SU-DHL-6 (cell line): ENCODE results near the gene GINS1.

Source experiments
- H2AFZ ChIP-seq: fragments of 200-600 bp; sonication (generic); 2 replicates; pipeline ENCODE4 v1.6.1; 2014; ENCODE audit warnings: low read depth, mild to moderate bottlenecking, moderate library complexity, mixed read lengths, antibody characterized with exemption, low read length; ENCODE audit not compliant: severe bottlenecking
- H3F3A ChIP-seq: fragments of 200-600 bp; shearing (Covaris generic); 2 replicates; pipeline ENCODE4 v1.6.0; 2016; ENCODE audit warnings: antibody characterized with exemption, mild to moderate bottlenecking; ENCODE audit not compliant: insufficient read depth
- H3K27ac ChIP-seq: fragments of 200-600 bp; sonication (generic); 2 replicates; pipeline ENCODE4 v1.5.1; 2016; ENCODE audit warnings: low read depth, mild to moderate bottlenecking, low read length, moderate library complexity, mixed read lengths
- H3K27me3 ChIP-seq: fragments of 200-600 bp; sonication (generic), shearing (Covaris generic); 2 replicates; pipeline ENCODE4 v1.6.0; 2014; ENCODE audit warnings: mild to moderate bottlenecking, low read length
- H3K36me3 ChIP-seq: fragments of 200-600 bp; sonication (generic); 2 replicates; pipeline ENCODE4 v1.6.1; 2014; ENCODE audit warnings: mild to moderate bottlenecking, low read length, mixed read lengths
- H3K4me2 ChIP-seq: fragments of 300-600, 200-600 bp; shearing (Covaris generic), sonication (generic); 2 replicates; pipeline ENCODE4 v1.6.0; 2014; ENCODE audit warnings: low read length, low read depth, mild to moderate bottlenecking; ENCODE audit not compliant: poor library complexity, severe bottlenecking
- H3K4me3 ChIP-seq: fragments of 200-600 bp; sonication (generic); 2 replicates; pipeline ENCODE4 v1.5.1; 2014; ENCODE audit warnings: antibody characterized with exemption, low read length, mild to moderate bottlenecking, mixed read lengths; ENCODE audit not compliant: insufficient read depth, poor library complexity, severe bottlenecking
- H3K79me2 ChIP-seq: fragments of 200-600 bp; sonication (generic); 2 replicates; pipeline ENCODE4 v1.6.1; 2014; ENCODE audit warnings: mild to moderate bottlenecking, low read length, moderate library complexity; ENCODE audit not compliant: insufficient read depth
- H3K9ac ChIP-seq: fragments of 200-600 bp; sonication (generic); 2 replicates; pipeline ENCODE4 v1.7.0; 2014; ENCODE audit warnings: mild to moderate bottlenecking, low read length
- H3K9me2 ChIP-seq: fragments of 200-600 bp; sonication (generic); replicated peaks from 2 replicates; pipeline ENCODE4 v1.6.1; 2014; ENCODE audit warnings: low read length; ENCODE audit not compliant: insufficient read depth
- H3K9me3 ChIP-seq: fragments of 200-600 bp; sonication (generic); 2 replicates; pipeline ENCODE4 v1.6.1; 2014; ENCODE audit warnings: low read length, mixed read lengths; ENCODE audit not compliant: insufficient read depth
- H4K20me1 ChIP-seq: fragments of 200-600 bp; sonication (generic); 2 replicates; pipeline ENCODE4 v1.6.1; 2014; ENCODE audit warnings: low read depth, mild to moderate bottlenecking, antibody characterized with exemption, low read length, moderate library complexity, mixed read lengths
- EZH2phosphoT487 ChIP-seq: fragments of 200-600 bp; sonication (generic), shearing (Covaris generic); conservative IDR thresholded peaks from 2 replicates; pipeline ENCODE4 v1.6.1; 2018; ENCODE audit warnings: mild to moderate bottlenecking, antibody characterized with exemption, low read length, moderate library complexity, mixed read lengths
- TF ChIP-seq, protein P1 (sequence below): fragments of 200-600 bp; sonication (generic); IDR thresholded peaks from one replicate; pipeline ENCODE4 v1.5.1; 2017; ENCODE audit warnings: antibody characterized with exemption, mild to moderate bottlenecking, low read length, moderate library complexity; ENCODE audit not compliant: insufficient read depth, poor library complexity, severe bottlenecking

Gene GINS1

DNA sequence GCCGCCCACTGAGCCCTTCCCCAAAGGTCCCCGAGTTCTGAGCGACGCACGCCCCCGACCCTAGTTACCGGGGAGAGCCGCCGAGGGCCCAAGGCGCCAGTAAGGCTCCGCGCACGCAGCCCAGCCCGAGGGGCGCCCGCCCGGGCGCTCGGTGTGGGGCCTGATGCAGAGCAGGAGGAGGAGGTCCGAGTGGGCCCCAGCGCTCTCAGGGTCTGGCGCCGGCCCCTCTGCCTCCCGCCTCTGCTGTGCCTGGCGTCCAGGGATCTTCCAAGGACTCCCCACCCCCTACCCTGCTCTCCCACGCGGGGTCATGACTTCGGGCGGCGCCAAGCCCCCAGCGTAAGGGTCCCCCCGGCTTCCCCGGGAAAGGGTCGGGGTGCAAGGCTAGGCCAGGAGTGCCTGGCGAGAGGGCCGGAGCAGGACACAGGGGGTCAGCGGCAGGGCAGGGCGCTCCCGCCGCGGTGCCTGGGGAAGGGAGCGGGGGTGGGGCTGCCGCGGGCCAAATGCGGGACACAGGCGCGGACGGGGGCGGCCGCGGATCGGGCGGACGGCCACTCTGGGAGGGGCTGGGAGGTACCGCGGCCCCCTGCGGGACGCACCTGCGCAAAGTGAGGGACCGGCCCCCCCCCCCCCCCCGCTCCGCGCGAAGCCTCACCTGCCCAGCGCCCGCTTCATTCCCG is 17.5 kb upstream of the GINS1 start:
- Histone ChIP-seq H3K27ac (peak overlapping the region; percentile 44; the same call in 1 of the 2 replicates), H3F3A (peaks cover 4% of the 10 kb centered on the region; the same call in 1 of the 2 replicates), H3K79me2 (peaks cover 3% of the 10 kb centered on the region; the same call in 1 of the 2 replicates)

GRCh38 chr20:25390538-25391528 is 16.6 kb upstream of the GINS1 start, which contains the start of gene ABHD12:
Gene ABHD12 (minus strand): TSS chr20:25390835. CDS start chr20:25390703, 132 bp downstream.
- H3K36me3 ChIP-seq = no peaks in the 10 kb centered on the region
- H3K79me2 ChIP-seq = peaks cover 3% of the 10 kb centered on the region; the same call in 1 of the 2 replicates
- H3K9me3 ChIP-seq = no peaks in the 10 kb centered on the region
- H3K4me3 ChIP-seq = peak within 1 kb of the TSS; percentile 73
- peak within 1 kb of the TSS; percentile 48 for H3K27ac ChIP-seq
- no peaks in the 10 kb centered on the region for H4K20me1 ChIP-seq
- peaks cover 4% of the 10 kb centered on the region; the same call in 1 of the 2 replicates for H3F3A ChIP-seq
- no peak for TF ChIP-seq EZH2phosphoT487
- TF ChIP-seq, protein P1, sequence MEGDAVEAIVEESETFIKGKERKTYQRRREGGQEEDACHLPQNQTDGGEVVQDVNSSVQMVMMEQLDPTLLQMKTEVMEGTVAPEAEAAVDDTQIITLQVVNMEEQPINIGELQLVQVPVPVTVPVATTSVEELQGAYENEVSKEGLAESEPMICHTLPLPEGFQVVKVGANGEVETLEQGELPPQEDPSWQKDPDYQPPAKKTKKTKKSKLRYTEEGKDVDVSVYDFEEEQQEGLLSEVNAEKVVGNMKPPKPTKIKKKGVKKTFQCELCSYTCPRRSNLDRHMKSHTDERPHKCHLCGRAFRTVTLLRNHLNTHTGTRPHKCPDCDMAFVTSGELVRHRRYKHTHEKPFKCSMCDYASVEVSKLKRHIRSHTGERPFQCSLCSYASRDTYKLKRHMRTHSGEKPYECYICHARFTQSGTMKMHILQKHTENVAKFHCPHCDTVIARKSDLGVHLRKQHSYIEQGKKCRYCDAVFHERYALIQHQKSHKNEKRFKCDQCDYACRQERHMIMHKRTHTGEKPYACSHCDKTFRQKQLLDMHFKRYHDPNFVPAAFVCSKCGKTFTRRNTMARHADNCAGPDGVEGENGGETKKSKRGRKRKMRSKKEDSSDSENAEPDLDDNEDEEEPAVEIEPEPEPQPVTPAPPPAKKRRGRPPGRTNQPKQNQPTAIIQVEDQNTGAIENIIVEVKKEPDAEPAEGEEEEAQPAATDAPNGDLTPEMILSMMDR = no peak
- no peaks in the 10 kb centered on the region for H3K9me2 ChIP-seq
- peak within 1 kb of the TSS; percentile 79 for H3K9ac ChIP-seq
- H3K27me3 ChIP-seq = no peaks in the 10 kb centered on the region
- peak within 1 kb of the TSS; percentile 94 for H2AFZ ChIP-seq
- peak within 1 kb of the TSS; percentile 96 for H3K4me2 ChIP-seq

More for the DNA sequence above, 17.5 kb upstream of the GINS1 start:
- no peak for TF ChIP-seq EZH2phosphoT487
- TF ChIP-seq, protein P1 = no peak
- Histone ChIP-seq H3K36me3 (no peaks in the 10 kb centered on the region), H3K4me3 (peak overlapping the region; percentile 73), H3K9me3 (no peaks in the 10 kb centered on the region), H2AFZ (peak overlapping the region; percentile 55), H3K9me2 (no peaks in the 10 kb centered on the region), H3K27me3 (no peaks in the 10 kb centered on the region), H3K4me2 (peak overlapping the region; percentile 74), H4K20me1 (no peaks in the 10 kb centered on the region), H3K9ac (peak overlapping the region; percentile 79)

GRCh38 chr20:25394276-25394675 is 13.2 kb upstream of the GINS1 start:
- Histone ChIP-seq H3K4me3 (no peak overlapping the region), H3K79me2 (no peaks in the 10 kb centered on the region), H4K20me1 (no peaks in the 10 kb centered on the region), H3K9me3 (no peaks in the 10 kb centered on the region), H3K4me2 (no peak overlapping the region), H3K27me3 (no peaks in the 10 kb centered on the region), H3K9me2 (no peaks in the 10 kb centered on the region), H3K27ac (no peak overlapping the region), H3F3A (peaks cover 4% of the 10 kb centered on the region; the same call in 1 of the 2 replicates), H3K36me3 (no peaks in the 10 kb centered on the region), H2AFZ (no peak overlapping the region), H3K9ac (no peak overlapping the region)
- TF ChIP-seq, protein P1 = no peak
- TF ChIP-seq EZH2phosphoT487 = no peak
